GM19468 (cell line): ENCODE data around the gene PRKCH.

Experiments
- ATAC-seq: cut with Tn5 transposase; IDR thresholded peaks from one replicate; pipeline ENCODE4 v1.9.1; 2021; ENCODE audit warnings: mild to moderate bottlenecking, moderate library complexity, moderate number of reproducible peaks; ENCODE audit not compliant: unreplicated experiment; ENCODE audit errors: extremely low read depth

The PRKCH gene

DNA sequence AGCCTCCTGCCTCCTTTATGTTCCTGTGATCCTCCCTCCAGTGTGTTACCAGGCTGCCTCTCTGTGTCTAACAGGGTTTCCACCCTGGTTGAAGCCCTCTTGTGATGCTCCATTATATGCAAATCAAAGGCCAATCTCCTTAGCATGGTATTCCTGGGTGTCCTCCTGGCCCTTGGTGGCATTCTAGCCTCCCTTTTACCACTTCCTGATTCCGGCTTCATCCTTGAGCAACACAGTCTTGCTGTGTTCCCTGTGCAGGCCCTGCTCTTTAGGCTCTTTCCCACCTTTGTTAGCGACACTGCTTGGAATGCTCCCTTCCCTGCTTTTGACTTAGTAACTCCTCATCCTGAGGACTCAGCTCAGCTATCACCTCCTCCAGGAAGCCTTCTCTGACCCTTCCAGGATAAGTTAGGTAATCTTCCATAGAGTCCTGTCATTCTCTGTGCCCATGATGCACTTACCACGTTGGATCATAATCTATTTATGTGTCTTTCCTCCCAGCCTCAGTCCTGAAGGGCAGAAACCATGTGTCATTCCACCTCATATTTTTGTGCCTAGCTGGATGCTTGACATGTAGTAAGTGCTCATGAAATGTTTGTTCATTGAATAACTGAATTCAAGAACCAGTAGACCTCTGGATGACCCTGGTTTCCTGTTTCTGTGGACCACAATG is 37.3 kb downstream of the PRKCH start:
- no peak for ATAC-seq

DNA sequence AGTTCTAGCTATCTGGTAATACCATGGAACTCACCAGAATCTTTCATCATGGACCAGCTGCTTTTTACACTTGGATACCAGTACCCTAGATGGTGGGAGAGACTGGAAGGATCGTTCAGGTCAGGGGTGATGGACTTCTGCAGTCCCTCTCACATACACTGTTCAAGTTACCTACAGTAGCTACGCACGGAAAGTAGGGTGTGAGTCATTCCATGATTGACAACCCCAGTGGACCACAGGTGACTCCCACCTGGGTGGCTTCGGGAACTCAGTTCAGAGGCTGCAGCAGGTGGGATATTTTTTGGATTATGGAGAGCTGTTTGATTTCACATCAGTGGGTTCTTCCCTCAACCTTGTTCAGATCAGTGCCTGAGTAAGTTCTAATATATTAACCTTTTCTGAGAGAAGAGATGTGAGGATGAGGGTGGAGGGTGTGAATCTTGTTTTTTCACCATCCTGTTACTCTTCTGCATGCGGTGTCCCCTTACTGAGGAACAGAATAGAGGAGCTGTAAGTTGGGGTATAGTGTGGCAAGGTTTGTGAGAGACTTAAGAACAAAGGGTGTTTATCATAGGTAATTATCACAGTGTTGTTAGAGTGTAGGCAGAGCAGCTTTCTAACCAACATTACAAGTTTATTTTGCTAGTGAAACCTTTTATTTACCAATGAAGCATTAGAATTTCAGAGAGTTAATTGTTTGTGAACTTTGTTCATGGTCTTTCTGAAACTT is 39.6 kb downstream of the PRKCH start:
- no peak for ATAC-seq

DNA sequence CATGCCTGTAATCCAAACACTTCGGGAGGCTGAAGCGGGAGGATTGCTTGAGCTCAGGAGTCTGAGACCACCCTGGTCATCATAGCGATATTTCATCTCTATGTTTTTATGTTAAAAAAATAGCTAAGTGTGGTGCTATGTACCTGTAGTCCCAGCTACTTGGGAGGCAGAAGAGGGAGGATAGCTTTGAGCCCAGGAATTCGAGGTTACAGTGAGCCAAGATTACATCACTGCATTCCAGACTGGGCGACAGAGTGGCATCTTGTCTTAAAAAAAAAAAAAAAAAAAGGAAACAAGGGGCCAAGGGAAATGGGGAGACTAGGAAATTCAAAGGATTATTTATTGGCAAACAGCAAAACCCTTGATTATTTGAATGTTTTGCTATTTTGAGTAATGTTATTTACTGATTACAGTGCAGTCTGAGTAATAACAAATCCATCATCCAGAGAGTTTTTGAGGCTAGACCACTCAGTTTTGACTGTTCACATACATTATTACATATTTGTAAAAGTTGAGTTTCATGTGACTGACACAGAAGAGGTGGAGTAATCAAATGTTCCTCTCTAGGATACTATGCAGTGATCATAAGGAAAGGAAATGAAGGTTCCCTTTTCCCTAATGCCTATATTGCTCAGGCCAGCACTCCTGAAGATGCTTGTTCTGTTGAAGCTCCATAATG is 40.8 kb downstream of the PRKCH start:
- no peak for ATAC-seq

DNA sequence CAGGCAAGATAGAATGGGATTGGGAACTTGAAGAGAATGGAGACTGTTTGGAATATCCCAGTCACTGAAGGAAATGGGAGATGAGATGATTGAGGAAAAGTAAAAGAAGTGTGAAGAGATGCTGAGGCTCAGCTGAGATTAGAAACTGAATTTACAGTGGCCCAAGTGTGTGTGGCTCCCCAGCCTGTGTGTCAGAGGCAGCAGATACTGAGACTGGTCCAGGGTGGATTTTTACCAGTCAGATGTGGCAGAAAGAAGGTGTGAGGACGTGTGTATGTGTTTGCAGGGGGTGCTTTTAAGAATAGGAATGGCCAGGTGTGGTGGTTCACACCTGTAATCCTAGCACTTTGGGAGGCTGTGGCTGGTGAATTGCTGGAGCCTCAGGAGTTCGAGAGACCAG is 42.9 kb downstream of the PRKCH start:
- ATAC-seq = no peak

DNA sequence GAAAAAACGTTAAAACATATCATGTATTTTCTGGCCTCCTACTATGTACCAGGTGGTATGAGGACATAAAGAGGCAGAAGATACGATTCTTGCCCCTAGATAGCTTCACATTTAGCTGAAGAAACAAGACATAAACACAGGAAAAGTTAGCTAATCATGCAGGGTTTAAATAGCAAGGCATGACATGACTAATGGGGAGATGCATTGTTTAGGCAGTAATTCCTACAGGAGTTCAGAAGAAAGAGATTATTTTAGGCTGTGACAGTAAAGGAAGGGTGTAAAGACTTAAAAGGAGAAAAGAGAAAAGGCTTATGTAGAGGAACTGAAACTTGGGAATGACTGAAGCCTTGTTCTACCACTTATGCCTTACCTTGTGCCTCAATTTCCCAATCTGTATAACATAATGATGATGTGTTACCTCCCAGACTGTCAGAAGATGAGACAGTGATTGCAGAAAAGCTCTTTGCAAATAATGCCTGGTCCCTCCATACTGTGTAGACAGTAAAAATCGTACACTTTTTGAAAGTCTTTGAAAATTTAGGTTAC is 44.4 kb downstream of the PRKCH start:
- ATAC-seq = no peak

DNA sequence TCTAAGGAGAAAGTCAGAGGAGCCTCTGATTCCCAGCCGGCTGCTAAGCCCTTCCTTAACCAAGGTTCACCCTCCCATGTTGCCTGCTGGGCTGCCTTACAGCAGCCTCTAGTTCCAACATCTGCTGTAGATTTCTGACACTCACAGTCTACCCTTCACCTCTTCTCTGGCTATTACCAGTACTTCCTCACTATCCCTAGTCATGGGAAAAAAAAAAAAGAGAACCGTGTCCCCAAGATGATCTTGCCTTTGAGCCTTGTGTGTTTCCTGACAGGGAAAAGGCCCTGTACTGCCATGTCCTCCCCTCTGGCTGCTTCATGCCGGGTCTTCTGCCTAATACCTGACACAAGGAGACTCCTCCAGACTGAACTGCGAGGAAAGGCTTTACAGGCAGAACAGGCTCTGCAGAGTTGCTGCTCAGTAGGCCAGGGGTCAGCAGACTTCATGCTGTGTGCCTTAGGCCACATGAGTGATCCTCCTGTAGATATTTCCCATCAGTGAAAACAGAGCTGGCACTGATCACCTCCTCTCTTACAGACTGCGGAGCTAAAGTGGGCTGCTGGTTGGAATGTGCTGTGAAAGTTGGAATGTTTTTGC is 46.8 kb downstream of the PRKCH start:
- ATAC-seq = no peak

DNA sequence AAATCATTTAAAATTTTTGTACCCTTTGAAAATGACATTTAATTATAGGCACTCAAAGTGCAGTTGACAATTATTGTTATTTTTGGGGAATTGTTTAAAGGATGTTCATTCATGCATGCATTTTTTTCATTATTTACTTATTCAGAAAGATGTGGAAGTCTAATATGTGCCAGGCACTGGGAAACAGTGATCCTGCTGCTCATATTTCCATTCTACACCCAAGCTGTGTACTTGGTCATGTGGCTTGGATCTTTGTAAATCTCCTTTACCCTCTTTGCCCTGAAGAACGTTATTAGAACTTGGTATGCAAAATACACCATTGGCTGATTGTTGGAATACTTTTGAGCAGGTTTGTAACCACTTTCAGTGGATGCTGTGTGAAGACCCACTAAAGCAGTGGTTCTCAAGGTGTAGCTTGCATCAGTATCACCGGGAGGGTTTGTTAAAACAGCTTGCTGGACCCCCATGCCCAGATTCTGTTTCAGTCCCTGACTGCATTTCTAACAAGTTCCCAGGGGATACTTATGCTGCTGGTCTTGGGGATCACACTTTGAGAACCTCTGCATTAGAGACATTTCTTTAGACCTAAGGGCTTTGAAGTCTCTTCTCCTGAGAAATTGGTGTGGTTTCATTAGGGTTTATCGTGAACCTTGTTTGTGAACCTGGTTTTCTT is 47.5 kb downstream of the PRKCH start:
- ATAC-seq = no peak

DNA sequence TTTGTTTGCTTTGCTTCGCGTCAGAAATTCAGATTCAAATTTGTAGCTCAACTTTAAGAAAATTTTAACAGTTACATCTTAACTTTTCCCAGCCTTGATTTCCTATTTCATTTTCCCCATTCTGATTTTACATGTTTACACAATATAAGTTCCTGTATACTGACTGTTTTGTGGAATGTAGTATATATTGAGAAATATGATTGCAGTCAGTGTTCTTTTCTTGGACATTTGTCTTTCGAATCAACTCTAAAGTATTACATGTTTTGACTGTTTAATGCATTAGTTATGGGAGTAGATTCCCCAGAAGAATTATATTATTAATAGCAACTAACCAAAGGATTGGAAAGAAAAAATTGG is 48.1 kb downstream of the PRKCH start:
- no peak for ATAC-seq

DNA sequence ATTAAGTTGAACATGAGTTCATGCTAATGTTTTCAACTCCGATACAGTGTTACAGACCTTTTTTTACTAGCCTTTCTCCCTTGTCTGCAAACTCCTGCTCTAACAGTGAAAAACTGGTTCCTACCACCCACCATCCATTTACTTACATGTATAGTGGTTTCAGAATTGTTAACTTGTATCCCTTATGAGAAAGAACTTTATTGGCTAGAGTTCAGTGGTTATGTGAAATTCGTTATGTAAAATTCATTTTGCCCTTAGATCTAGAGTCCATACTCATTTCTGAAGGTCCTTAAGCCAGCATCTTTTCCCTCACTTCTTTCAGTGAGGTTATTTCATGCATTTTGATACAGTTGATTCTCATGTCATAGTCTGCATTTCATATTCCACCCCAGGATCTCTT is 51.0 kb downstream of the PRKCH start:
- no peak for ATAC-seq

DNA sequence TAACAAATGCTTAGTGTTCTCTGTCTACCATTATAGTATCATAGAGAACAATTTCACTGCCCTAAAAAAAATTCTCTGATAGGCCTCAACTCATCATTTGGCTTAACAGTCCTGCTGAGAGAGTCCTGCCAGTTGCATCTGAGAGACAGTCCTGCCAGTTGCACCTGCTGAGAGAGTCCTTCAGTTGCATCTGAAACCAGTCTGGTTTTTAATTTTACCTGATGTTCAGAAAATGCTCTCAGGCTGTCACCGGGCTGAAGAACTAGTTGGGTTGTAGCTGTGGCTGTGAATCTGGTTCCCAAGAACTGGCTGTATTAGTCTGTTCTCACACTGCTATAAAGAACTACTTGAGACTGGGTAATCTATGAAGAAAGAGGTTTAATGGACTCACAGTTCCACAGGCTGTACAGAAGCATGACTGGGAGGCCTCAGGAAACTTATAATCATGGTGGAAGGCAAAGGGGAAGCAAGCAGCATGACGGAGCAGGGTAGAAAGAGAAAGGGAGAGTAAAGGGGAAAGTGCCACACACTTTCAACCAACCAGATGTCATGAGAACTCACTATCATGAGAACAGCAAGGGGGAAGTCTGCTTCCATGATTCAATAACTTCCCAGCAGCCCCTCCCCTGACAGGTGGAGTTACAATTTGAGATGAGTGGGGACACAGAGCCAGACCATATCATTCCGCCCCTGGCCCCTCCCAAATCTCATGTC is 51.6 kb downstream of the PRKCH start:
- no peak for ATAC-seq

DNA sequence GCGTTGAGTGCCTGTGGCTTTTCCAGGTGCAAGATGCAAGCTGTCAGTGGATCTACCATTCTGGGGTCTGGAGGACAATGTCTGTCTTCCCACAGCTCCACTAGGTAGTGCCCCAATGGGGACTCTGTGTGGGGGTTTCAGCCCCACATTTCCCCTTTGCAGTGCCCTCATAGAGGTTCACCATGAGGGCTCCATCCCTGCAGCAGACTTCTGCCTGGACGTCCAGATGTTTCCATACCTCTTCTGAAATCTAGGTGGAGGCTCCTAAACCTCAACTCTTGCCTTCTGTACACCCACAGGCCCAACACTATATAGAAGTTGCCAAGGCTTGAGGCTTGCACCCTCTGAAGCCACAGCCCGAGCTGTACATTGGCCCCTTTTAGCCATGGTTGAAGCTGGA is 52.9 kb downstream of the PRKCH start:
- ATAC-seq = no peak

DNA sequence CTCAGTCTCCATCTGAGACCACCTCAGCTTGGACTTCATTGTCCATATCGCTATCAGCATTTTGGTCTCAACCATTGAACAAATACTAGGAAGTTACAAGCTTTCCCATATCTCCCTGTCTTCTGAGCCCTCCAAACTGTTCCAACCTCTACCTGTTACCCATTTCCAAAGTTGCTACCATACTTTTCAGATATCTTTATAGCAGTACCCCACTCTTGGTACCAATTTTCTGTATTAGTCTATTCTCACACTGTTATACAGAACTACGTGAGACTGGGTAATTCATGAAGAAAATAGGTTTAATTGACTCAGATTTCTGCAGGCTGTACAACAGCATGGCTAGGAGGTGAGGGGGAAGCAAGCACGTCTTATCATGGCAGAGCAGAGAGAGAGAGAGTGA is 53.8 kb downstream of the PRKCH start:
- no peak for ATAC-seq

DNA sequence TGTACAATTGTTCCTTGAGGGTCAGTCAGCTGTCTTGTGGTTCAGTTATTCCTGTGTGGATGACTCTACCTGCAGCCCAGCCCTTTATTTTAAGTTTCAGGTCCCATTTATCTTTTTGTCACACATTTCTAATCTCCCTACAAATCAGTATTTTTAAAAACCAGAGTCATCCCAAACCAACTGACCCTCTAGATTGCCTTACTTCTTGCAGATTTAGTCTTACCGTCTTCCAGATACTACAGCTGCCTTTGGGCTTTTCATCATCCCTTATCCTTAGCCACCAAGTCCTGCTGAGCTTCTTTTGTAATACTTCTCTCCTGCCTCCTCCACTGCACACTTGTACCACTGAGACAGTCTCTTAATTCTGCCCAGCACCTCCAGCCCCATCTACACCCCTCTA is 54.9 kb downstream of the PRKCH start:
- no peak for ATAC-seq

DNA sequence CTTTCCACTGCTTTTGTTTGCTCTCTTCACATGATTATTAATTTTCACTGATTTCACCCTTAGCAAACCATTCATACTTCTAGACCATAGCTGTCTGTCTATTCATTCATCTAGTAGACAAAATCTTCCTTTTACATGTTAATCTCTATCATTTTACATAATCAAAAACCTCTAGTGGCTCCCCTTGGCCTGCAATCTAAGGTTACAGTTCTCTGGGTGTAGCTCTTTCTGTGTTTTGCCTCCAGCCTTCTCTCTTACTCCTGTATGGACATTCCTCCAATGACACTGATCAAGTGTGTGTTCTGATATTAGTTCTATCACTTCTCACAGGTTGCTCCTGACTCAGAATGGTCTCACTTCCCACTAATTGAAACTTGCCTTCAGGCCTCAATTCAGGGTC is 56.4 kb downstream of the PRKCH start:
- ATAC-seq = no peak

DNA sequence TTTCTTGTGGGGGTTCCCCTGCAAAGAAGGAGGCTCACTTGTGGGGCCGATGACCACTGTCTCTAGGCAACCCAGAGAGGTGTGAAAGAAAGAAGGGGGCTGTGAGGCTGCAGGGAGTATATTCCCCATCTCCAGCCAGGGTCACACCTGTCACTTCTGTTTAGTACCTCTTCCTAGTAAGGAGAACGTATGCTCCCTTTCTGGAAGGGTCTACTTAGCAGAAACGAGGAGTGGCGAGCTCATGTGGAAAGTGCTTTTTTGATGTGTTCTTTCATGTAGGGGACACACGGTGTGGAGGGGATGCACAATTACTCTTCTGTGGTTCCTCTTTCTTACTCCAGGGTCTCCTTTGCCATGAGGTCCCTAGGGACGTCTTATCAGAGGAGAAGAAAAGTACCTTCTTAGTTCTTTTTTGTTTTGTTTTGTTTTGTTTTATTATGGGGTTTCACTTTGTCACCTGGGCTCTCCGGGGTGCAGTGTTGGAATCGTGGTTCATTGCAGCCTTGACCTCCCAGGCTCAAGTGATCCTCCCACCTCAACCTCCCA is 58.3 kb downstream of the PRKCH start:
- ATAC-seq = no peak

DNA sequence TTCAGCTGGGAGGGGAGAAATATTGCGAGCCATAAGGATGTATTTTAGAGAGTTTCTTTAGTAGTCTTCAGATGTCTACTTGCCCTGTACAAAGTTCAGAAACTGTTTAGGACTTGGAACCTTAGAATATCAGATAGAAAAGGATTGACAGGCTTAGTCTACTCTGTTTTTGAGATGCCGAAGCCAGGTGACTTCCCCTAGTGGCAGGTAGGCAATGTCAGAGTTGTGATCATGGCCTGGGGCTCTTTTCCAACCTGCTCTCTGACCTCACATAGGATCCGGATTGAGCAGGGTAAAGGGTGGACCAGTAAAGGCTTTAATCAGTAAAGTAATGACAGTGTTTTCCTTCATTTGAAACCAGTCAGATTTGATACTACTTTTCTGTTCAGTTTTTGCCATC is 59.6 kb downstream of the PRKCH start:
- ATAC-seq = no peak

DNA sequence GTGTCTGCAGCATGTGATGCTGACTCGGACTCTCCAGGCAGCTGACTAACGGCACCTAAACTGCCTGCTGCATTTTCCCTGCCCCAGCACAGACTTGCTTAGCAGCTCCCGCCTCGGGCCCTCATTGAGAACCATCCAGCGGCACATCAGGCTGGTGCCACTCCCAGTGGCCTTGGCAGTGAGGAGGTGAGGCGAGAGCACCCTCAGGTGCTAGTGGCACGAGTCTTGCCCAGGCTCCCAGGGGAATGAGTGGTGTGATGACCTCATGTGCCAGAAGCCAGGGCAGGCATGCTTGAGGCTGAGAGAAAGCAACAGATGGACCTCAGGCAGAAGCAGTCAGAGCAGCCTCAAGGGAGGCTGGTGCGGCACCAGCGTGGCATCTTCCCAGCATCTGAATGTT is 60.2 kb downstream of the PRKCH start:
- no peak for ATAC-seq

DNA sequence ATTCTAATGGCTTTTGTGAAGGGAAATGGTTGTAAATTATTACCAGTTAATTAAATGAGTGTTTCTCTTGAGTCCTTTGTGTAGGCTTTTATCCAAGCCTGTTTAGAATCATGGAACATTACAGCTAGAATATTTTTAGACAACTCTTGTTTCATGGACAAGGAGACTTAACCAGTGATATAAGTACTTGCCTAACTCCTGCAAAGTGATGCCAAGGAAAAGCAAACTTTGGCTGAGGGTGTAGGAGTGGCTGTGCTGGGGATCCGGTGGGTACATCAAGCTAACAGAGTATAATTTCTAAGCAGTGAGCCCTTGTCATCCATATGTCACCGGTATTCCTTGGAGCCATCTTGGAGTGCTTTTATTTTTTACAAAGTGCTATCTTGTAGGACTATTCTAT is 61.5 kb downstream of the PRKCH start:
- ATAC-seq = no peak

DNA sequence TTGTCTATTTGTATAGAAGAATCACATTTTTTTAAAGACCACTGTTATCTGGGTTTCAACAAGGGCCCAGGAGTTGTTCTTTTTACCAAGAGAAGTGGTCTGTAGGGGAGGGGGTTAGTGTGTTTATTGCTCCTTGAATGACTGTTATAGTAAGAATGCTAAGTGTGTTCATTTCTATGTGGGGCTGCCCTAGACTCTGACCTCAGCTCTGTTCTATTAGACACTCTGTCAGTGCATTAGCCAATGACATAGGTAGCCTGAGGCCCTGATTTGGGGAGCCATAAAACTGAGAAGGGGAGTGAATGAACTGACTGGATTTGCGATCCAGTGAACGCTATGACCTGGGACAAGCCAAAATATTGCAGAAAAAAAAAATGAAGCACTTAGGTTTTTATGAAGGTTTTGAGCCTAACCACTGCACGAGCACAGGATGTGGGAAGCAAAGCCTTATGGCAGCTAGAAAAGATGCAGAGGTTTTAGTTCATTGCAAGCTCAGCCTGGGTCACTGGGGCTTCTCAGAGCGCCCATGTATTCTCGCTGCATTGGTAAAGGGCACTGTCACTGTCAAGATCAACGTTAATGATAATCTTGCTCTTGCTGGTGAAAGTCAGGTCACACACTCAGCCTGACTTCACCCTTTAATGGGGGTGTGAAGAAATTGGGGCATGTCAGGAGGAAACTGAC is 63.8 kb downstream of the PRKCH start:
- no peak for ATAC-seq
